B cell (primary cell): ENCODE data around the gene PSENEN. TPM values are rescaled to one million over a fixed set of nuclear protein-coding genes. Genes with fewer than 3 reads are reported as not detected.

Source experiments
- ATAC-seq: fragments of 200-7000 bp; cut with Tn5 transposase; one replicate; pipeline ENCODE4 v1.10.0; 2021; ENCODE audit warnings: low read depth, mild to moderate bottlenecking, moderate number of reproducible peaks, moderate library complexity
- CTCF ChIA-PET: fragments of 350-600 bp; sonication (Branson Sonifier 250); formaldehyde crosslinking; loops from one replicate; lab custom pipeline; 2021; ENCODE audit warnings: antibody characterized with exemption, inconsistent platforms; lab: Charles Lee
- POLR2A ChIA-PET: fragments of 350-600 bp; sonication (Branson Sonifier 250); formaldehyde crosslinking; loops from one replicate; lab custom pipeline; 2021; ENCODE audit warnings: antibody characterized with exemption; lab: Charles Lee
- DNase-seq: peaks from one replicate; pipeline ENCODE4 v3.0.0; 2013
- H2AFZ ChIP-seq: 2 replicates; pipeline ENCODE4 v1.6.1; 2012; ENCODE audit warnings: mild to moderate bottlenecking, low read depth, low read length; ENCODE audit not compliant: insufficient read depth, poor library complexity, severe bottlenecking
- H3K27ac ChIP-seq, 2 donors: 1 replicate in 1 of 2; 2 replicates in 1 of 2; pipeline ENCODE4 v1.5.1; 2012 to 2013; ENCODE audit warnings: low read length in 2 of 2, mild to moderate bottlenecking in 2 of 2, moderate library complexity in 1 of 2
- H3K27me3 ChIP-seq, 4 experiments: fragments of 200-600 bp in 1 of 4; sonication (generic) in 1 of 4; replicated peaks in 1 of 4; 1 replicate in 2 of 4; 2 replicates in 2 of 4; pipeline versions ENCODE4 v1.6.1 to v1.7.0; 2013 to 2016; ENCODE audit warnings: low read length in 3 of 4, mild to moderate bottlenecking in 2 of 4, mixed read lengths in 1 of 4, moderate library complexity in 1 of 4; ENCODE audit not compliant: insufficient read depth in 4 of 4, control insufficient read depth in 3 of 4; ENCODE audit errors: control extremely low read depth in 1 of 4
- H3K36me3 ChIP-seq, 2 experiments: replicated peaks in 1 of 2; 1 replicate in 1 of 2; 2 replicates in 1 of 2; pipeline versions ENCODE4 v1.6.1 to v1.7.1; 2013; ENCODE audit warnings: low read length in 1 of 2; ENCODE audit not compliant: insufficient read depth in 2 of 2, control insufficient read depth in 1 of 2; ENCODE audit errors: control extremely low read depth in 1 of 2, extremely low read depth in 1 of 2
- H3K4me1 ChIP-seq, 2 donors: fragments of 200-600 bp in 1 of 2; sonication (generic) in 1 of 2; 1 replicate in 1 of 2; 2 replicates in 1 of 2; pipeline versions ENCODE4 v1.5.1 to v1.6.1; 2013 to 2017; ENCODE audit warnings: low read length in 2 of 2; ENCODE audit not compliant: control insufficient read depth in 2 of 2, insufficient read depth in 2 of 2
- H3K4me2 ChIP-seq: replicated peaks from 2 replicates; pipeline ENCODE3; 2012; ENCODE audit warnings: mild to moderate bottlenecking, low read depth, low read length; ENCODE audit not compliant: poor library complexity, severe bottlenecking
- H3K4me3 ChIP-seq, 5 experiments: fragments of 200-600 bp in 1 of 5; sonication (generic) in 1 of 5; 1 replicate in 3 of 5; 2 replicates in 2 of 5; pipeline versions ENCODE4 v1.5.1 to v1.7.0; 2011 to 2016; ENCODE audit warnings: low read length in 4 of 5, mild to moderate bottlenecking in 4 of 5, low read depth in 2 of 5, control low read depth in 1 of 5, moderate library complexity in 1 of 5; ENCODE audit not compliant: insufficient read depth in 1 of 5; ENCODE audit errors: control extremely low read depth in 1 of 5, extremely low read depth in 1 of 5
- H3K79me2 ChIP-seq: fragments of 200-600 bp; sonication (generic); one replicate; pipeline ENCODE4 v1.6.0; 2016; ENCODE audit warnings: low read length; ENCODE audit not compliant: control insufficient read depth, insufficient read depth
- H3K9ac ChIP-seq: fragments of 200-600 bp; sonication (generic); 2 replicates; pipeline ENCODE4 v1.6.1; 2017; ENCODE audit warnings: mild to moderate bottlenecking, low read length, moderate library complexity
- H3K9me3 ChIP-seq, 3 donors: one replicate each; pipeline versions ENCODE4 v1.6.1 to v1.7.1; 2013; ENCODE audit warnings: low read length in 2 of 3; ENCODE audit not compliant: control insufficient read depth in 2 of 3, insufficient read depth in 1 of 3; ENCODE audit errors: control extremely low read depth in 1 of 3
- H4K20me1 ChIP-seq: 2 replicates; pipeline ENCODE4 v1.6.0; 2012; ENCODE audit warnings: mild to moderate bottlenecking, low read length; ENCODE audit not compliant: insufficient read depth, control insufficient read depth, poor library complexity, severe bottlenecking
- H3K27ac Mint-ChIP-seq: one replicate; pipeline ENCODE4 v1.8.0; 2021; ENCODE audit warnings: mixed read lengths
- H3K27me3 Mint-ChIP-seq: one replicate; pipeline ENCODE4 v1.8.0; 2021; ENCODE audit warnings: mixed read lengths
- H3K4me1 Mint-ChIP-seq: one replicate; pipeline ENCODE4 v1.8.0; 2021; ENCODE audit warnings: mixed read lengths
- H3K4me3 Mint-ChIP-seq: one replicate; pipeline ENCODE4 v1.8.0; 2021; ENCODE audit warnings: mixed read lengths
- H3K9me3 Mint-ChIP-seq: one replicate; pipeline ENCODE4 v1.8.0; 2022; ENCODE audit warnings: mixed read lengths; ENCODE audit not compliant: insufficient read depth
- EZH2 ChIP-seq: IDR thresholded peaks from 2 replicates; pipeline ENCODE4 v1.6.1; 2012; ENCODE audit warnings: borderline replicate concordance, low read depth, mild to moderate bottlenecking, moderate library complexity, low read length; ENCODE audit not compliant: insufficient read depth, poor library complexity, severe bottlenecking
- WGBS: methylation state at CpG from one replicate; pipeline ENCODE4 v1.1.5; 2013; ENCODE audit warnings: missing lambda C conversion rate; ENCODE audit not compliant: insufficient coverage; 5-methylcytosine and 5-hydroxymethylcytosine counted together
- intact Hi-C: fragments of 100-400 bp; cut with micrococcal nuclease; formaldehyde crosslinking; loops from one replicate; pipeline ENCODE4 v1.10.0; 2022
- polyA plus RNA-seq: library from polyadenylated mRNA; depleted of rRNA; stranded (reverse); fragments of >200 nt; gene quantifications from 2 replicates; pipeline ENCODE4 v1.2.3, GENCODE V29; 2012
- total RNA-seq, 2 donors: library from RNA; stranded (reverse); fragments of 120-200 nt in 1 of 2; gene quantifications; 1 replicate in 1 of 2; 2 replicates in 1 of 2; pipeline versions ENCODE4 v1.2.3 to v1.2.4, GENCODE V29; 2013 to 2022
- TF ChIP-seq, protein P1 (sequence below): fragments of 200-600 bp; IDR thresholded peaks from one replicate; pipeline ENCODE4 v1.8.0; 2022; ENCODE audit warnings: antibody characterized with exemption, mild to moderate bottlenecking

PSENEN gene
- total and polyA plus RNA-seq, 2 donors (not counting 1 experiment from before 2014, with no cell fraction given) = 17.7 to 36.4 TPM

DNA sequence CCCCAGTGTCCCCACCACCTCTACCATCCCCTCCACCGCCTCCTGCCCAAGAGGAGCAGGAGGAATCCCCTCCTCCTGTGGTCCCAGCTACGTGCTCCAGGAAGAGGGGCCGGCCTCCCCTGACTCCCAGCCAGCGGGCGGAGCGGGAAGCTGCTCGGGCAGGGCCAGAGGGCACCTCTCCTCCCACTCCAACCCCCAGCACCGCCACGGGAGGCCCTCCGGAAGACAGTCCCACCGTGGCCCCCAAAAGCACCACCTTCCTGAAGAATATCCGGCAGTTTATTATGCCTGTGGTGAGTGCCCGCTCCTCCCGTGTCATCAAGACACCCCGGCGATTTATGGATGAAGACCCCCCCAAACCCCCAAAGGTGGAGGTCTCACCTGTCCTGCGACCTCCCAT lies 24.8 kb upstream of the PSENEN start:
- peaks cover 0 to 55% of the 10 kb centered on the region in 2 experiments for H3K36me3 ChIP-seq
- no peak overlapping the region for H3K4me3 Mint-ChIP-seq

DNA sequence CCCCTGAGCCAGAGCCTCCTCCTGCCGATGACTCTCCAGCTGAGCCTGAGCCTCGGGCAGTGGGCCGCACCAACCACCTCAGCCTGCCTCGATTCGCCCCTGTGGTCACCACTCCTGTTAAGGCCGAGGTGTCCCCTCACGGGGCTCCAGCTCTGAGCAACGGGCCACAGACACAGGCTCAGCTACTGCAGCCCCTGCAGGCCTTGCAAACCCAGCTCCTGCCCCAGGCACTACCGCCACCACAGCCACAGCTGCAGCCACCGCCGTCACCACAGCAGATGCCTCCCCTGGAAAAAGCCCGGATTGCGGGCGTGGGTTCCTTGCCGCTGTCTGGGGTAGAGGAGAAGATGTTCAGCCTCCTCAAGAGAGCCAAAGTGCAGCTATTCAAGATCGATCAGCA lies 24.1 kb upstream of the PSENEN start:
- Histone ChIP-seq H3K27me3 (no peaks in the 10 kb centered on the region), H3K9ac (no peak overlapping the region), H4K20me1 (peaks cover 64% of the 10 kb centered on the region), H3K4me2 (no peak overlapping the region), H3K9me3 (no peaks in the 10 kb centered on the region), H3K4me3 (no peak overlapping the region), H2AFZ (no peak overlapping the region), H3K79me2 (peaks cover 76% of the 10 kb centered on the region), H3K4me1 (peaks cover 9 to 22% of the 10 kb centered on the region in 2 donors), H3K27ac (no peak overlapping the region), H3K36me3 (peaks cover 2 to 63% of the 10 kb centered on the region in 2 experiments)
- H3K4me1 Mint-ChIP-seq = peaks cover 25% of the 10 kb centered on the region
- no peaks in the 10 kb centered on the region for H3K27me3 Mint-ChIP-seq
- POLR2A ChIA-PET = no interaction called here
- CTCF ChIA-PET = no interaction called here
- ATAC-seq (no peak), DNase-seq (no peak)
- H3K4me3 Mint-ChIP-seq = no peak overlapping the region
- no peaks in the 10 kb centered on the region for H3K9me3 Mint-ChIP-seq
- intact Hi-C loops = no loop called here
- TF ChIP-seq EZH2 = no peak
- TF ChIP-seq, protein P1, sequence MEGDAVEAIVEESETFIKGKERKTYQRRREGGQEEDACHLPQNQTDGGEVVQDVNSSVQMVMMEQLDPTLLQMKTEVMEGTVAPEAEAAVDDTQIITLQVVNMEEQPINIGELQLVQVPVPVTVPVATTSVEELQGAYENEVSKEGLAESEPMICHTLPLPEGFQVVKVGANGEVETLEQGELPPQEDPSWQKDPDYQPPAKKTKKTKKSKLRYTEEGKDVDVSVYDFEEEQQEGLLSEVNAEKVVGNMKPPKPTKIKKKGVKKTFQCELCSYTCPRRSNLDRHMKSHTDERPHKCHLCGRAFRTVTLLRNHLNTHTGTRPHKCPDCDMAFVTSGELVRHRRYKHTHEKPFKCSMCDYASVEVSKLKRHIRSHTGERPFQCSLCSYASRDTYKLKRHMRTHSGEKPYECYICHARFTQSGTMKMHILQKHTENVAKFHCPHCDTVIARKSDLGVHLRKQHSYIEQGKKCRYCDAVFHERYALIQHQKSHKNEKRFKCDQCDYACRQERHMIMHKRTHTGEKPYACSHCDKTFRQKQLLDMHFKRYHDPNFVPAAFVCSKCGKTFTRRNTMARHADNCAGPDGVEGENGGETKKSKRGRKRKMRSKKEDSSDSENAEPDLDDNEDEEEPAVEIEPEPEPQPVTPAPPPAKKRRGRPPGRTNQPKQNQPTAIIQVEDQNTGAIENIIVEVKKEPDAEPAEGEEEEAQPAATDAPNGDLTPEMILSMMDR = no peak
- WGBS = 97% methylated on average over 14 of the region's 16 CpGs
- H3K27ac Mint-ChIP-seq = no peak overlapping the region

More for the DNA sequence above, 24.8 kb upstream of the PSENEN start:
- H3K79me2 ChIP-seq = peaks cover 77% of the 10 kb centered on the region
- DNase-seq (no peak), ATAC-seq (no peak)
- H3K9ac ChIP-seq = no peak overlapping the region
- CTCF ChIA-PET = interaction anchor here (0.5 to 2.6 kb wide), 2 partner anchors 26 to 226 kb away, joined by 3 to 7 read pairs; no protein-coding TSS in a partner anchor
- H2AFZ ChIP-seq = no peak overlapping the region
- POLR2A ChIA-PET = interaction anchor here (0.7 kb wide), 1 partner anchor 10 kb away, joined by 6 read pairs; no protein-coding TSS in a partner anchor
- no peak for TF ChIP-seq EZH2
- TF ChIP-seq, protein P1 = no peak
- H3K27ac Mint-ChIP-seq = no peak overlapping the region
- H3K27me3 ChIP-seq = no peaks in the 10 kb centered on the region
- WGBS = 94% methylated on average over 14 of the region's 17 CpGs
- no peaks in the 10 kb centered on the region for H3K27me3 Mint-ChIP-seq
- peaks cover 64% of the 10 kb centered on the region for H4K20me1 ChIP-seq
- no peaks in the 10 kb centered on the region for H3K9me3 ChIP-seq
- no peaks in the 10 kb centered on the region for H3K9me3 Mint-ChIP-seq
- H3K4me1 ChIP-seq = peaks cover 16 to 29% of the 10 kb centered on the region in 2 donors
- peaks cover 32% of the 10 kb centered on the region for H3K4me1 Mint-ChIP-seq
- no peak overlapping the region for H3K27ac ChIP-seq
- H3K4me2 ChIP-seq = no peak overlapping the region
- H3K4me3 ChIP-seq = no peak overlapping the region
- intact Hi-C loops = no loop called here
